ENCODE measurements around the gene SLC47A2. TPM values are rescaled to one million over a fixed set of nuclear protein-coding genes. Genes with fewer than 3 reads are reported as not detected.

SLC47A2 gene
- total RNA-seq, 4 donors from 2014 or later, result not detected

GRCh38 chr17:19717031-19717360, 612 bp upstream of the SLC47A2 start:
- DNase-seq (ENCODE audit: low spot score in 2 of 2), result no peak

GRCh38 chr17:19714542-19715411, 1.6 kb downstream of the SLC47A2 start:
- 84 to 91% methylated on average over 25 of the region's 27 CpGs for WGBS, 2 donors
- H3K4me1 ChIP-seq, result peaks cover 0 to 12% (median 3%) of the 10 kb centered on the region in 4 donors
- H3K36me3 ChIP-seq, result no peaks in the 10 kb centered on the region
- H3K9me3 ChIP-seq, result no peaks in the 10 kb centered on the region
- H3K27ac ChIP-seq, result no peak overlapping the region
- H3K27me3 ChIP-seq, result no peaks in the 10 kb centered on the region
- DNase-seq (ENCODE audit: low spot score in 2 of 2), result no peak
- H3K4me3 ChIP-seq, result no peak overlapping the region
- TF ChIP-seq POLR2A (IDR thresholded peaks at IDR 0.05), result no peak
- no peak for TF ChIP-seq CTCF (IDR thresholded peaks at IDR 0.05)
- TF ChIP-seq EP300 (IDR thresholded peaks at IDR 0.05), result no peak

More at GRCh38 chr17:19717031-19717360, 612 bp upstream of the SLC47A2 start:
- Histone ChIP-seq H3K4me1 (peaks cover 0 to 31% (median 11%) of the 10 kb centered on the region in 4 donors), H3K36me3 (no peaks in the 10 kb centered on the region), H3K27me3 (no peaks in the 10 kb centered on the region), H3K9me3 (no peaks in the 10 kb centered on the region), H3K27ac (no peak overlapping the region), H3K4me3 (no peak overlapping the region)
- TF ChIP-seq CTCF (IDR thresholded peaks at IDR 0.05) (no peak), POLR2A (IDR thresholded peaks at IDR 0.05) (no peak), EP300 (IDR thresholded peaks at IDR 0.05) (no peak)
- 87 to 100% methylated on average over 1 to 7 of the region's 7 CpGs for WGBS, 2 donors

- Histone ChIP-seq H3K4me1 (peaks cover 0 to 10% (median 3%) of the 10 kb centered on the region in 4 donors), H3K4me3 (no peak overlapping the region), H3K27me3 (no peaks in the 10 kb centered on the region), H3K9me3 (no peaks in the 10 kb centered on the region), H3K27ac (no peak overlapping the region), H3K36me3 (no peaks in the 10 kb centered on the region)
- no peak for DNase-seq (ENCODE audit: low spot score in 2 of 2)
- TF ChIP-seq POLR2A (IDR thresholded peaks at IDR 0.05) (no peak), EP300 (IDR thresholded peaks at IDR 0.05) (no peak), CTCF (IDR thresholded peaks at IDR 0.05) (no peak)
- WGBS, 2 donors, result 89 to 90% methylated on average over 21 to 28 of the region's 28 CpGs
These were observed 2.5 kb downstream of the SLC47A2 start for GRCh38 chr17:19713901-19714361.

- no peak overlapping the region for H3K27ac ChIP-seq
- WGBS, 2 donors, result 76 to 89% methylated on average over 8 to 13 of the region's 16 CpGs
- no peak overlapping the region for H3K4me3 ChIP-seq
- peaks cover 0 to 6% (median 2%) of the 10 kb centered on the region in 4 donors for H3K4me1 ChIP-seq
- H3K9me3 ChIP-seq, result no peaks in the 10 kb centered on the region
- DNase-seq (ENCODE audit: low spot score in 2 of 2), result no peak
- TF ChIP-seq CTCF (IDR thresholded peaks at IDR 0.05) (no peak), EP300 (IDR thresholded peaks at IDR 0.05) (no peak), POLR2A (IDR thresholded peaks at IDR 0.05) (no peak)
- H3K27me3 ChIP-seq, result no peaks in the 10 kb centered on the region
- no peaks in the 10 kb centered on the region for H3K36me3 ChIP-seq
These were observed 2.9 kb downstream of the SLC47A2 start for GRCh38 chr17:19713462-19713861.

GRCh38 chr17:19712436-19713004, 3.9 kb downstream of the SLC47A2 start:
- TF ChIP-seq CTCF (IDR thresholded peaks at IDR 0.05) (no peak), EP300 (IDR thresholded peaks at IDR 0.05) (no peak), POLR2A (IDR thresholded peaks at IDR 0.05) (no peak)
- Histone ChIP-seq H3K4me1 (no peaks in the 10 kb centered on the region), H3K36me3 (no peaks in the 10 kb centered on the region), H3K4me3 (no peak overlapping the region), H3K9me3 (no peaks in the 10 kb centered on the region), H3K27ac (no peak overlapping the region), H3K27me3 (no peaks in the 10 kb centered on the region)
- DNase-seq (ENCODE audit: low spot score in 2 of 2), result no peak
- WGBS, 2 donors, result 80 to 84% methylated on average over 12 of the region's 12 CpGs
